ENCODE results near the gene PMM2.

The PMM2 gene

DNA sequence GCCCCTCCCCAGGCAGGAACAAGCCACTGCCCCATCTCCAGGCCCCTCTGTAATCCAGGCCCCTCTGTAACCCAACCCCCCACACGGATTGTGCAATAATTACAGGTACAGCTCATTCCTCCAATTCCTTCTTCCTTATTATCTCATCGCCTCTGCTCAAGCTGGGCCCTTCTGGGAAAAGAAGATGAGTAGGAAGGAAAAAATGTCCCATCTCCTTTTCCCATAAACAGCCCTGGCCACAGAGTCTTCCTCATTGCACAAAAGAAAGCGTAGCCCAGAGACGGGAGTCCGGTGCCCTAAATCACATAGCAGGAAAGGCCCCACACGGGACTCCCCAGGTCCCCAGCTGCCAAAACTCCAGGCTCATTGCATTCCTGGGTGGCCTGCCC, 80.9 kb downstream of the PMM2 start:
- H3K4me3 ChIP-seq (ENCODE audit: low read depth, low read length), result no peak overlapping the region
- TF ChIP-seq, protein P1, sequence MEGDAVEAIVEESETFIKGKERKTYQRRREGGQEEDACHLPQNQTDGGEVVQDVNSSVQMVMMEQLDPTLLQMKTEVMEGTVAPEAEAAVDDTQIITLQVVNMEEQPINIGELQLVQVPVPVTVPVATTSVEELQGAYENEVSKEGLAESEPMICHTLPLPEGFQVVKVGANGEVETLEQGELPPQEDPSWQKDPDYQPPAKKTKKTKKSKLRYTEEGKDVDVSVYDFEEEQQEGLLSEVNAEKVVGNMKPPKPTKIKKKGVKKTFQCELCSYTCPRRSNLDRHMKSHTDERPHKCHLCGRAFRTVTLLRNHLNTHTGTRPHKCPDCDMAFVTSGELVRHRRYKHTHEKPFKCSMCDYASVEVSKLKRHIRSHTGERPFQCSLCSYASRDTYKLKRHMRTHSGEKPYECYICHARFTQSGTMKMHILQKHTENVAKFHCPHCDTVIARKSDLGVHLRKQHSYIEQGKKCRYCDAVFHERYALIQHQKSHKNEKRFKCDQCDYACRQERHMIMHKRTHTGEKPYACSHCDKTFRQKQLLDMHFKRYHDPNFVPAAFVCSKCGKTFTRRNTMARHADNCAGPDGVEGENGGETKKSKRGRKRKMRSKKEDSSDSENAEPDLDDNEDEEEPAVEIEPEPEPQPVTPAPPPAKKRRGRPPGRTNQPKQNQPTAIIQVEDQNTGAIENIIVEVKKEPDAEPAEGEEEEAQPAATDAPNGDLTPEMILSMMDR (IDR thresholded peaks at IDR 0.05; ENCODE audit: low read depth, low read length), result no peak

DNA sequence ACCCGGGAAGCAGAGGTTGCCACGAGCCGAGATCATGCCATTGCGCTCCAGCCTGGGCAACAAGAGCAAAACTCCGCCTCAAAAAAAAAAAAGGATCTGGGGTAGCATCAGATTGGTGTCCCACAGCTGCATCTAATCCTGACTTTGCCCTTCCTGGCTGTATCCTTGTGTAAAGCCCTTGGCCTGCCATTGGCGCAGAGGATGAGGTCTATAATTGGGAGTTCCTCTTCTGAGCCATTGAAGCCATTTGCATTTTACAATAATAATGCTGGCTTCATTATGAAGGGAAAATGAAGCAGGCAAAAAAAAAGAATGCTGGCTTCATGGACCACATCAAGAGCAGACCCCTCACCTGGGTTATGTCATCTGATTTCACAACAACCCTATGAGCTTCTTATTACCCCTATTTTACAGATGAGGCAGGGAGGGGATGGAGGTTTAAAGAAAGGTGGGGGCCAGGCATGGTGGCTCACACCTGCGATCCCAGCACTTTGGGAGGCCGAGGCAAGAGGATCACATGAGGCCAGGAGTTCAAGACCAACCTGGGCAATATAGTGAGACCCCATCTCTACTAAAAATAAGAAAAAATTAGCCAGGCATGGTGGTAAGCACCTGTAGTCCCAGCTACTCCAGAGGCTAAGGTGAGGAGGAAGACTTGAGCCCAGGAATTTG, 83.3 kb downstream of the PMM2 start:
- TF ChIP-seq, protein P1 (IDR thresholded peaks at IDR 0.05; ENCODE audit: low read depth, low read length), result no peak
- no peak overlapping the region for H3K4me3 ChIP-seq (ENCODE audit: low read depth, low read length)

DNA sequence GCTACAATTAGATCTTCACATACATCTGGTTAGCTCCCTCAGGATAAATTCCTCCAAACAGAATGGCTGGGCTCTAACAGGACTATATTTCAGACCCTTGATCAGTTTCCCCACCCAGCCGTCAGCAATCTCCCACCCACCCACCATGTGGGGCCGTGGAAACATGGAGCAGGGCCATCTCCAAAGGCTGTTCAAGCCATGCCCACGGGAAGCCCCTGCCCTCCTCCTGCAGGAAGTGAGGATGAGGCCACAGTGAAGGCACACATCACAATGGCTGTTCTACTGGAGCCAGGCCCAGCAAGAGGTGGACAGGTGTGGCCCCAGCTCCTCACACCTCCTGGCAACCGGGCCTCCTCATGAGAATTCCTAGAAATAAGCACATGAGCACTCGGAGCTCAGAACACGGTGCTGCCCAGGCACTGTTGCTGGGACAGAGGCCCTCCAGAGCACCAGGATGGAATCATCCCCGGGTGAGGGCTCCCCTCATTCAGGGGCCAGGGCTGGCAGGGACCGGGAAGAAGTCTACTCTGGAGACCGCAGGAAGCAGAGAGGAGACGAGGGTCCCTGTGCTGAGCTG, 84.5 kb downstream of the PMM2 start, which contains the start of gene LITAFD:
LITAFD (plus strand) TSS at position 311 of the 577 bp plus-strand sequence. CDS start 2,005 bp downstream, outside the sequence.
- TF ChIP-seq, protein P1 (IDR thresholded peaks at IDR 0.05; ENCODE audit: low read depth, low read length), result no peak
- H3K4me3 ChIP-seq (ENCODE audit: low read depth, low read length), result no peak within 1 kb of the TSS

DNA sequence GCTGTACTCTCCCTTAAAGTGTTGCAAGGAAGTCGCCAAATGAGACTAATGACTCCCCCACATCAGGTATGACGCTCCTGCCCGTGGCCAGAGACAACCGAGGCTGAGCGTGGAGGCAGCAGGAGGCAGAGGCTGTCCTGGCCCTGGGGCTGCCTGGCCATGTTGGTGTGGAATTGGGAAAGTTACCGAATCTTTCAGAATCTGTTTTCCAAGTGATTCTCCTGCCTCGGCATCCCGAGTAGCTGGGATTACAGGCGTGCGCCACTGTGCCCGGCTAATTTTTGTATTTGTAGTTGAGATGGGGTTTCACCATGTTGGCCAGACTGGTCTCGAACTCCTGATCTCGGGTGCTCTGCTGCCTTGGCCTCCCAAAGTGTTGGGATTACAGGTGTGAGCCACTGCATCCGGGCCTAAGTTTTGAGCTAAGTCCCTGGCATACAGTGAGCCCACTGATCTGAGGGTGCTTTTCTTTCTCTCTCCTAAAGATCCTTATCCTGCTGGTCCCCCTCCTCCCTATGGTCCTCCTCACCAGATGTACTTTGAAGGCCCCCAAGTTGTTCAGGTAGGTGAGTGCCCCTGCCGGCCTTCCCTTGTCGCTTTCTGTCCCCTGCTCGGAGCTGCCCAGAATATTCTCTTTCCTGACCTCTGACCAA, 85.2 kb downstream of the PMM2 start:
- H3K4me3 ChIP-seq (ENCODE audit: low read depth, low read length), result no peak overlapping the region
- TF ChIP-seq, protein P1 (IDR thresholded peaks at IDR 0.05; ENCODE audit: low read depth, low read length), result no peak

DNA sequence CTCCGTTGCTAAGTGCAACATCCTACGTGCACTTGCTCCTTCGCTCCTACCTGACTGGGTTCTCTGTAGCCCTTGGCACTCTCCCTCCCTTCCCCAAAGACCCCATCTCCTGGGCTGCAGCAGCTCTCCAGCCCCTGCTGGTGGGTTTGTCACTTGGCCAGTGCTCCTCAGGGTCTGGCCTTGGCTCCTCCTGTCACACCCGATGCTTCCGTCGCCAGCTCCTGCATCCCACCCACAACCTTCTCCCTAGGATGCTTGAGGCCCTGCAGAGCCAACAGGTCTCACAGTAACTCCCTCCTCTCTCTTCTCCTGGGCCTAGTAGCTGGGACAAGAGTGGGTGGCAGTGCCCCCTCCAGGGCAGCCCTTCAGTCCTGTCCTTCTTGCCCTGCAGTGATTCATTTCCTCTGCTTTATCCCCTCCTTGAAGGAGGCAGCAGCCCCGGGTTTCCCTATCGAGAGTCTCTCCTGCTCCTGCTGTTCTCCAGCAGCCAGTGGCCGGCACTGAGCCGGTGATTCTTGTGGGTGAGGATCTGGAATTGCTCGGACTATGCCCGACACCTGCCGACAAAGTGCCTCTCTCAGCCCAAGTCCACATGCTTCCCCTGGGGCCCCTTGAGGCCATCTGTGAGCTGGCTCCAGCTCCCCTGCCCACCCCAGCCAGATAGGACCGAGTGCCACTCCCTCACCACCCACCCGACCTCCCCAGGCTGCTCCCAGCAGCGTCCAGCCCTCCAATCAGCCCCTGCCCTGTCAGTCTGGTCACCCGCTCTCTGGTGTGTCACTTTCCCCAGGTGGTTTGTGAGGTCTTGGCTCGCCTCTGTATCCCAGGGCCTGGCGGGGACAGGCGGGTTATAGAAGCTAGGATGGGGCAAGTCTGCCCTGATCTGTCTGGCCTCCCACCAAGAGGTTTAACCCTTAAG, 88.3 kb downstream of the PMM2 start:
- no peak overlapping the region for H3K4me3 ChIP-seq (ENCODE audit: low read depth, low read length)
- TF ChIP-seq, protein P1 (IDR thresholded peaks at IDR 0.05; ENCODE audit: low read depth, low read length), result no peak; the same call in 1 of the 2 replicates

DNA sequence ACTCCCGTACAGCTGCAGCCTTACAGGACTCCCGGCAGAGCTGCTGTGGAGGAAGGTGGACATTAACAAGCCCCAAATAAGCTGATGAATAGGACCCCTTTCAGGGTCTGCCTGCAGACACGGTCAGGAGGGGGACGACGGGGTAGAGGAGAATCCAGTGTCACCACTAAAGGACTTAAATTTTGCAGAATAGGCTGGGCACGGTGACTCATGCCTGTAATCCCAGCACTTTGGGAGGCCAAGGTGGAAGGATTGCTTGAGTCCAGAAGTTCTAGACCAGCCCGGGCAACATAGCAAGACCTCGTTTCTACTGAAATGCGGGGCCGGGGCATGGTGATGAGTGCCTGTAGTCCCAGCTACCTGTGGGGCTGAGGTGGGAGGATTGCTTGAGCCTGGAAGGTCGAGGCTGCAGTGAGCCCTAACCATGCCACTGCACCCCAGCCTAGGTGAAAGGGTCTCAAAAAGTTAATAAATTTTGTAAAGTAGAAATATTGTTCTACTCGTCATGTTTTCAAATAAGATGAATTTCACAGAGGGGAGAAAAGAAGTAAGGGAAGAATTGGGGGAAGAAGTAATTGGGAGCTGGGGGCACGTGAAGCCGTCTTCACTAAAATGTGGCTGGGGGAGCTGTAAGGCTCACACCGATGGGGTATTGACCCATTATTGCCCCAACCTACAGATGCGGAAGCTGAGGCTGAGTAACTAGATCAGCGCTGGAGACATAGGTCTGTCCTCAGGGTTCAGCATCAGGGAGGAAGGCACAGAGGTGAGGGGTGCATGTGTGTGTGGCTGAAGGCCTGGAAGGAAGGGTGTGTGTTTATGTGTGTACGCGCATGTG, 89.2 kb downstream of the PMM2 start:
- H3K4me3 ChIP-seq (ENCODE audit: low read depth, low read length), result no peak overlapping the region
- TF ChIP-seq, protein P1 (IDR thresholded peaks at IDR 0.05; ENCODE audit: low read depth, low read length), result no peak

All from WI38 (cell line).